Measurements from ENCODE around the gene PARP15.

The PARP15 gene

DNA sequence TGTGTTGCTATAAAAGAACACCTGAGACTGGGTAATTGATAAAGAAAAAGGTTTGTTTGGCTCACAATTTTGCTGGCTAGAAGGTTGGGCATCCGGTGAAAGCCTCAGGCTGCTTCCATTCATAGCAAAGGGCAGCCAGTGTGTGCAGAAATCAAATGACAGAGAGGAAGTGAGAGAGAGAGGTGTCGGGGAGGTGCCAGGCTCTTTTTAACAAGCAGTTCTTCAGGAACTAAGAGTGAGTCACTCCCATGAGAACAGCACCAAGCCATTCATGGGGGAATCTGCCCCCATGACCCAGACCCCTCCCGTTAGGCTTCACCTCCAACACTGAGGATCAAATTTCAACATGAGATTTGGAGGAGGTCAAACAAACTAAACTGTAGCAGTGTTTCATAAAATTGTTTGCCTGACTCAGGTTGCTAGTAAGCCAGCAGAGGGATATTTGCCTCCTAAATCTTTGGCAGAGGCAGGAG lies 4.5 kb upstream of the PARP15 start:
- DNase-seq (ENCODE audit: low read depth, low spot score) = no peak

DNA sequence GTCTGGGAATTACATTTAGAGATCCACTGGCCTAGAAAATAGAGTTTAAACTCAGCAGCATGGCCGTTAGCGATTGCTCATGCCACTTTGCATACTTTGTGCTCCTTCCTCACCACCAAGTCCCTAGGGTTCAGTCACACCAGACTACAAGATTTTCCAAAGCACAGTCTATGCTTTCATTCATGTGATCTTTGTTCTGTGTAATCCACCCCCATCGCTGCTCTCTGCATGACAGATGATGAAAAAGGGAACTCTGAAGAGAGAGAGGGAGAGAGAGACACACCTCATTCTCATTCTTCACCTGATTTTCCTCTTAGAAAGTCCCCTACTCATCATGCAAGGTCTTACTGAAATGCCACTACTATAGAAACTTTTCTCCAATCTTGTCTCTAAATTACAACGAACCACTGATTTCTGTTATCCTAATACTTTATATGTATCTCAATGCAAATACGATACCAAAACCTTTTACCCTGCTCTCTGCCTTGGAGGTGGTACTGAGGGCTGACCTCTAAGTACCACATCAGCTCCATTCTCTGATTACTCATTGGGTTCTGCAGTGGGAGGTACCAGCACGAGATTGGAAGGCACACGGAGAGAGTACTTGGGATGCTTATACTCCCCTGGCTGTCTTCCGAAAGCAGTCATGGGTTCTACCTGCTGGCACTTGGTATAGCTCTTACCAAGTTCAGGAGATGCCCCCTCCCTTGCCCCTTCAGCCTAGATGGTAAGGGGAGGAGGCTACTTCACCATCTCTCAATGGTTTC lies 1.1 kb upstream of the PARP15 start:
- peak; percentile 39 for DNase-seq (ENCODE audit: low read depth, low spot score)

DNA sequence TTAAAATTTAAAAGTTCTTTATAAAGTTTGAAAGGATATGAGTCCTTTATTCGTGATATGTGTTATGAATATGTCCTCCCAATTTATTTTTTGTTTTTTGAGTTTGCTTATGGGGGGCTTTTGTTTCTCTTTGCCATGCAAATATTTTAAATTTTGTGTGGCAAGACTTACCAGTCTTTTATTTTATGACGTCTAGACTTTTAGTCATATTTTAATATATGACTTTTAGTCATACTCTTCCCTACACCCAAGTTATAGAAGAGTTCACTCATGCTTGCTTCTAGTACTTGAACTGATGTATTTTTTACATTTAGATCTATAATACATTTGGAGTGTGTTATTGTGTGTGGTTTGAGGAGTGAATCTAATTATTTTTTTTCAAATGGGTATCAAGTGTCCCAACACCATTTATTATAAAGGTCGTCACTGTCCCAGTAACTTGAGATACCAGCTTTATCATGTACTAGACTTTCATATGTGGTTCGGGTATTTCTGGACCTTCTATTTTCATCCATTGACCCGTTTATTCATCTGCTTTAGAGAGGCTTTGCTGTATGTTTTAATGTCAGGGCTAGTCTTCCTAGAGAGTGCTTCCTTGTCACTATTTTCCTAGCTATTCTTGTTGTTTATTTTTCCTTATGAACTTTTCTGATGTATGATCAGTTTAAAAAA lies 755 bp downstream of the PARP15 start:
- no peak for DNase-seq (ENCODE audit: low read depth, low spot score)

DNA sequence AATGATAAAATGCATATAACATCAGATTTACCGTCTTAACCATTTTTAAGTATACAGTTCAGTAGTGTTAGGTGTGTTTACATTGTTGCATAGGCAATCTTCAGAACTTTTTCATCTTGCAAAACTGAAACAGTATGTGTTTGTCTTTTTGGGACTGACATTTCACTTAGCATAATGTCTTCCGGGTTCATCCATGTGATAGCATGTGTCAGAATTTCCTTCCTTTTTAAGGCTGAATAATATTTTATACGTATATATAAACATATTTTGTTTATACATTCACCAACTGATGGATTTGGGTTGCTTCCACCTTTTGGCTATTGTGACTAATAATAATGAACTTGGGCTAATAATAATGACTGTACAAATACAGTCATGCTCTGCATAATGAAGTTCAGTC lies 3.0 kb downstream of the PARP15 start:
- DNase-seq (ENCODE audit: low read depth, low spot score) = no peak

DNA sequence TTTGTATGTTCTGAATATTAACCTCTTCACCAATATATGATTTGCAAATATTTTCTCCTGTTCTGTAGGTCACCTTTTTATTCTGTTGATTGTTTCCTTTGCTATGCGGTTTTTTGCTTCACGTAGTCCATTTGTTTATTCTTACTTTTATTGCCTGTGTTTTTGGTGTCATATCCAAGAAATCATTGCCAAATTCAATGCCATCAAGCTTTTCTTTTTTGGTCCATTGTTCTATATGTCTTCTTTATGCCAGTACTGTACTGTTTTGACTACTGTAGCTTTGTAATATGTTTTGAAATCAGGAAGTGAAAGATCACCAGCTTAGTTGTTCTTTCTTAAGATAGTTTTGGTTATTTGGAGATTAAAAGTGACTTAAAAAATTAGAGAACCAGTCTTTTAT lies 4.2 kb downstream of the PARP15 start:
- DNase-seq (ENCODE audit: low read depth, low spot score) = no peak

DNA sequence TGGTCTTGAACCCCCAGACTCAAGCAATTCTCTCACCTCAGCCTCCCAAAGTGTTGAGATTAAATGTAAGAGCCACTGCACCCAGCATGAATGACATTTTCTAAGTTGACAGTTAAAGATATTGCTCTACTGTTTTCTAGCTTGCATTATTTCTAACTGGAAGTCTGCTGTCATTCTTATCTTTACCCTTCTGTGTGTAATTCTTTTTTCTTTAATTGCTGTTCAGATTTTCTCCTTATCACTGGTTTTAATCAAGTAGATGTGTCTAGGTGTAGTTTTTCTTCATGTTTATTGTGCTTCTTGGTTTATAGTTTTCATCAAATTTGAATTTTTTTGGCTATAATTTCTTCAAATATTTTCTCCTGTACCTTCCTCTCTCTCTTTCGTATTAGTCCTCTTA lies 4.9 kb downstream of the PARP15 start:
- DNase-seq (ENCODE audit: low read depth, low spot score) = no peak

DNA sequence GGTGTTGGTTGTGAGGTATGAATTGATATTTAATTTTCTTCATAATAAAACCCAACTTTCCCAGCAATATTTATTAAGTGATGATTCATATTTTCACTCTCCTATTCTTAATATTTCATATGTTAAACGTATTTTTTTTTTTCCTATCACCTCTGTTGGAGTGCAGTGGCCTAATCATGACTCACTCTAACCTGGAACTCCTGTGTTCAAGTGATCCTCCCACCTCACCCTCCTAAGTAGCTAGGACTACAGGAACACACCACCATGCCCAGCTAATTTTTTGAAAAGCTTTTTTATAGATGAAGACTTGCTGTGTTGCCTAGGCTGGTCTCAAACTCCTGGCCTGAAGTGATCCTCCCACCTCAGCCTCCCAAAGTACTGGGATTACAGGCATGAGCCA lies 8.6 kb downstream of the PARP15 start:
- no peak for DNase-seq (ENCODE audit: low read depth, low spot score)

DNA sequence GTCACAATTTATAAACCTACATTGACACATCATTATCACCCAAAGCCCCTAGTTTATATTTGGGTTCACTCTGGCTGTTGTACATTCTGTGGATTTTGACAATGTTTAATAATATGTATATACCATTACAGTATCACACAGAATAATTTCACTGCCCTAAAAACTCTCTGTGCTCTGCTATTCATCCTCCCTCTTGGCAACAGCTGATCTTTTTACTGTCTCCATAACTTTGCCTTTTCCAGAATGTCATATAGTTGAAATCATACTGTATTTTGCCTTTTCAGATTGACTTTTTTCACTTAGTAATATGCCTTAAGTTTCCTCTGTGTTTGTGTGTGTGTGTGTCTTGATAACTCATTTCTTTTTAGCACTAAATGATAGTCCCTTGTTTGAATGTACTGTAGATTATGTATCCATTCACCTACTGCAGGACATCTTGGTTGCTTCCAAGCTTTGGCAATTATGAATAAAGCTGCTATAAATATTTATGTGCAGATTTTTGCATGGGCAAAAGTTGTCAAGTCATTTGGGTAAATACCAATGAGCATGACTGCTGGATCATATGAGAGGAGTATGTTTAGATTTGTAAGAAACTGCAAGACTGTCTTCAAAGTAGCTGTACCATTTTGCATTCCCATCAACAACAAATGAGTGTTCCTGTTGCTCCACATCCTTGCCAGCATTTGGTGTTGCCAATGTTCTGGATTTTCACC lies 9.5 kb downstream of the PARP15 start:
- no peak for DNase-seq (ENCODE audit: low read depth, low spot score)

DNA sequence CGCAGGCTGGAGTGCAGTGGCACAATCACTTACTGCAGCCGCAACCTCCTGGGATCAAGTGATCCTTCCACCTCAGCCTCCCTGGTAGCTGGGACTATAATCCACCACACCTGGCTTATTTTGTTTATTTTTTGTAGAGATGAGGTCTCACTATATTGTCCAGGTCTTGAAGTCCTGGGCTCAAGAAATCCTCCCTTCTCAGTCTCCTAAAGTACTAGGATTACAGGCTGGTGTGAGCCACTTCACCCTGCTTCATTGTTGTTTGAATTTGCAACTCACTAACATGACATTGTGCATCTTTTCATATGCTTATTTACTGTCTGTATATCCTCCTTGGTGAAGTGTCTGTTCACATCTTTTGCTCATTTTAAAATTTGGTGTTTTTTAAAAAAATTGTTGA lies 10.1 kb downstream of the PARP15 start:
- DNase-seq (ENCODE audit: low read depth, low spot score) = no peak

DNA sequence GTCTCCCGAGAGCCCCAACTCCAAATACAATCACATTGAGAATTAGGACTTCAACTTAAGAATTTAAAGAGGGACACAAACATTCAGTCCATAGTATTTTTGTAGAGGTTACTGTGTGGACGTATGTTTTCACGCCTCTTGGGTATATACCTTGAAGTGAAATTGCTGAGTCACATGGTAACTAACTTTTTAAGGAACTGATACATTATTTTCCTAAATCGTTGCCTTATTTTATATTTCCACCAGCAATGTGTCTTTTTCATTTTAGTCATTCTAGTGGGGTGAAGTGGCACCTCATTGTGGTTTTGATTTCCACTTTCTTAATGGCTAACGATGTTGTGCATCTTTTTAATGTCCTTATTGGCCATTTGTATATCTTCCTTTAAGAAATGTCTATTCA lies 11.8 kb downstream of the PARP15 start:
- no peak for DNase-seq (ENCODE audit: low read depth, low spot score)

DNA sequence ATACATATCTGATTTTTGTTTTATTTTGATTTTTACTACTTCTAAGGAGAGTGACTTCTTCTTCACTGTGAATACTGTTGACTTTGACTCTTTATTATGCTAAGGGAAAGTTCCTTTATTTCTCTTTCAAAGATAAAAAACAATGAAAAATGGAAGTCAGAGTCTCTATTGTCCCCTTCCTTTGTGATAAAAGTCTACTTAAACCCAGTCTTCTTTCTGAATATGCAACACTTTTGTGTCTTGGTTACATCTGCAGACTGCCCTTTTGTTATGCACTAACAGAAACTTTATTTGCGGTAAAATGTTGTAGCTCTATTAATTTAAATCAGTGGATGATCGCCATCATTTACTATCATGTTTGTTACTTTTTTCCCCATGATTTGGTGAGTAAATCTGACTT lies 13.2 kb downstream of the PARP15 start:
- DNase-seq (ENCODE audit: low read depth, low spot score) = no peak

DNA sequence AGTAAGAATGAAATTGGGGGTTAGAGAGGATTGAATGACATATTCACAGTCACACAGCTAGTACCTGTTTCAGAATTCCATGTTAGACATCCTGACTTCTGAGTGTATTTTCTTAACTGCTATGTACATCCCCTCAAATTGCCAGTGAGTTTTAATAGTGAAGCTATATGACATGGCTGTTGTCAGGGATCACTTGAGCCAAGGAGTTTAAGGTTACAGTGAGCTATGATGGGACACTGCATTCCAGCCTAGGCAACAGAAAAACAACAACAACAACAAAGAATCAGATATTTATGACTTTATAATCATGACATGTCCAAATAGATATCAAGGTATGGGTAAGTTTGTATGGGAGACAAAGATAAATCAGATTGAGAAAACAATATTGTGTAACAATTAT lies 16.6 kb downstream of the PARP15 start:
- DNase-seq (ENCODE audit: low read depth, low spot score) = no peak

DNA sequence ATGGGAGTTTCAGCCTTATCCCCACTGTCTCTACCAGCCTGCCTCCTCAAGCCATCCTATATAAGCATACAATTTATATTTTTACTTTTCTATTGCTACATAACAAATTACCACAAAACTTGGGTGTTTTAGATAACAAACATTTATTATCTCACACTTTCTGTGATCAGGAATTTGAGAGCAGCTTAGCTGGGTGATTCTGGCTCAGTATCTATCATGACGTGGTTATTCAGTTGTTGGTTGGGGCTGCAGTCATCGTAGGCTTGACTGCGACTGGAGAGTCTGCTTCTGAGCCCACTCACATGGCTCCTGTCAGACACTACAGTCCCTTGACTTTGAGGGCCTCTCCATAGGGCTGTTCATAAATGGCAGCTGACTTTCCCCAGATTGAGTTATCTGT lies 20.7 kb downstream of the PARP15 start:
- no peak for DNase-seq (ENCODE audit: low read depth, low spot score)

DNA sequence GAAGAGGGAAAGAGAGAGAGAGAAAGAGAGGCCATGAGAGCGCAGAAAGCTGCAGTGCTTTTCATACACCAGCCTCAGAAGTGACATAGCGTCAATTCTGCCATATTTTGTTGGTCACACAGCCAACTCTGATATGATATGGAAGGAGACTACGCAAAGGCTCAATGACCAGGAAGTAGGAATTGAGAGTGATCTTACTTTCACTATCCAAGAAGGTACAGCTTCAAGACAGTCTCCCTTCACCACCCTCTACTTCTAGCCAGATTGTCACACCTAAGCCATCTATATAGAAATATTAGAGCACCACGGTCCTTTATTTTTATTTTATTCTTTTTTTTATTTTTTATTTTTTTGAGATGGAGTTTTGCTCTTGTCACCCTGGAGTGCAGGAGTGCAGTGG lies 21.1 kb downstream of the PARP15 start:
- no peak for DNase-seq (ENCODE audit: low read depth, low spot score)

DNA sequence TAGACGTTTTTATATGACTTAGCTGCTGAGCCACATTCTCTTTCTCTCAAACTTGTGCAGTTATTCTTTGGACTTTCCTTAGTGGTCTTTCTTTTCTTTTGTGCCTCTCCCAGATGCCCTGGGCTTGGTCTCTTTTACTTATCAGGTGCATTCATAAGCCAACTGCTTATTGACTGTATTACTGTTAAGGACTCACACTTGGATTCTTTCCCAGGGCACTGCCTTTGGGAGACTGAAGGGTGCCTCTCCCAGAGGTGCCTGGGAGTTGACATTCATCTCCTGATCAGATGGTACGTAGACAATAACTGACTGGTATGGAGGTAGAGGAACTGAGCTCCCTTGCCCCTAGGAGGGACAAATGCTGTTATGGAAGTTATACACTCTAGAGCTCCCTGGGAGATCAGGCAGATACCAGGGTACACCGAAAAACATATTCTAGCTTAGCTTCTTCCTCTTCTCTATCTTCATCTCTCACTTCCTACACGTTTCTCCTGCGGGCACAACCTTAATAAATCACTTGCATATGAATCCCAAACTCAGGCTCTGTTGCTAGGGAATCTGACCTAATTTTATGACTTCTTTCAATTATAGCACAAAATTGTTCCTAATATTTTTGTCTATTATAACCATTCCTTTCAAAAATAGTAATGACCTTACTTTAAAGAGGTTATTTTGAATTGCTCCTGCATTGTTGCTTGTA lies 24.7 kb downstream of the PARP15 start:
- DNase-seq (ENCODE audit: low read depth, low spot score) = no peak

DNA sequence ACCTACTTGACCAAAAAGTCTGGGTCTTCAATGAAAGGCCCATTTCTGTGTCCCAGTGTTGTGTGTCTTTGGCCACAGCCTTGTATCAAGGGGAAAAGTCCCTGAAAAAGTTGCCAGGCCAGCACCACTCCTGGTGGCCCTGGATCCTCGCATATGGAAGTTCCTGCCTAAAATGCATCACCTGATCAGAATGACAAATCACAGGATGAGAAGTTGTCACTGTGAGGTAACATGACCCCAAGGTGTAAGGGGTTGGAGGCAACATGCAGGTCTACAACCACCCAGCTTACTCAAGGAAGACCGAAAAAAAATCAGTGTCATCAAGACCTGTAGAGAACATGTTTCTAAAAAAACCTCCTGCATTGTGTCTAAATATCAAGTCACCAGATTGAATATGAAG lies 25.6 kb downstream of the PARP15 start:
- DNase-seq (ENCODE audit: low read depth, low spot score) = no peak

DNA sequence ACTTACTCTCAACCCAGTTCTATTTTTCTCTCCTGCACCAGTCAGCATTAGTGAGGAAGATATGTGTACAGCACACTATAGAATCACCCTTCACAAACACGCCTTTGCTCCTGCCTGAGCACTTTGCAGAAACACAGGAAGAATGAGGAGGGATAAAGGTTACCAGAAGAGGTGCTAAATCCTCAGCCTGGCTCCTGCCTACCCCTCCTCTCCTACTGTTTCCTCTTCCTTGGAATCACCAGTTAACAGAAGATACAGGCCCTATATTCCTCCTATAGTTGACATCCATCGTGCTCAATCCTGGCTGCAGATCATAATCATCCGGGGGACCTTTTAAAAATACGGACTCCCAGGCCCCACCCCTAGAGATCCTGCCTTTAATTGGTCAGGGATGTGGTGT lies 28.9 kb downstream of the PARP15 start:
- no peak for DNase-seq (ENCODE audit: low read depth, low spot score)

DNA sequence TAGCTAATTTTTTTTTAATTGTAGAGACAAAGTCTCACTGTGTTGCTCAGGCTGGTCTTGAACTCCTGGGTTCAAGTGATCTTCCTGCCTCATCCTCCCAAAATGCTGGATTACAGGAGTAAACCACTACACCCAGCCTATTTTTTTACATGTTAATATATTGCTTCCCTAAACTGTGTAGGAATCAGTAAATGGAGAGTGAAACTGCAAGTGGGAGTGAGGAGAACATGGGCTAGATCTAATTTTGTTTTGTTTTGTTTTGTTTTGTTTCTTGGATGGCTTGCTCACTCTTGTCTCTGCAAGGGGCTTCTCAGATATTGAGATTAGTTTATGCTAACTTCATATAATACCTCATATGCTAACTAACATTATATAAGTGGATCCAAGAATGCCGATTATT lies 31.5 kb downstream of the PARP15 start:
- no peak for DNase-seq (ENCODE audit: low read depth, low spot score)

DNA sequence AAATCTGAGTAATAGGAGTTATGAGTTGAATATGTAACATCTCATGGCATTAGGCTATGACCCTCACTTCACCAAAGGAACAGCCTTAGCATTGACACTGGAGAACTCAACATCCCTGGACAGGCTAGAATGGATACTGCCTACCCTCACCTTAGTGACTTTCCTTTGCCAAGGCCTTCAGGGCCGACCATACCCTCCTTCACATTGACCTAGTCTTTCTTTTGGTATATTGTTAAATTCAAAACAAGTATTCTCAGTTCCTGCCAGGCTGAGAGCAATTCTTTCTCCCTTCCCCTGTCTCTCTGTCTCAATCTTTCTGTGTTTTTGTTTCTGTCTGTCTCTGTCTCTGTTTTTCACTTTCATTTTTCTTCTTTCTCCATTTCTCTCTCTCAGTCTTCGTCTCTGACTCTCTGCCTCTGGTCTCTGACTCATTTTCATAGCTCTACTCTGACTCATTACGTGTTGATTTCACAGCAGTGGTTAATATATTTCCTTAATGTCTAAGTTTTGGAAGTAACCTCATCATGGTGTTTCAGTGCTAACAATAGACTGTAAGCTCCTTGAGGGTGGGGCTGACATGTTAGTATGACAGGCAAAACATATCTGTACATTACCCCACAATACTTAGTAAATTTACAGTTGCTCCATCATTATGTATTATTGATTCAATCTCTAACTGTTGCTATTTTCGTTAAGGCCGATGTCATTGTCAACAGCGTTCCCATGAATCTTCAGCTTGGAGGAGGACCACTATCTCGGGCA lies 32.5 kb downstream of the PARP15 start:
- DNase-seq (ENCODE audit: low read depth, low spot score) = no peak

DNA sequence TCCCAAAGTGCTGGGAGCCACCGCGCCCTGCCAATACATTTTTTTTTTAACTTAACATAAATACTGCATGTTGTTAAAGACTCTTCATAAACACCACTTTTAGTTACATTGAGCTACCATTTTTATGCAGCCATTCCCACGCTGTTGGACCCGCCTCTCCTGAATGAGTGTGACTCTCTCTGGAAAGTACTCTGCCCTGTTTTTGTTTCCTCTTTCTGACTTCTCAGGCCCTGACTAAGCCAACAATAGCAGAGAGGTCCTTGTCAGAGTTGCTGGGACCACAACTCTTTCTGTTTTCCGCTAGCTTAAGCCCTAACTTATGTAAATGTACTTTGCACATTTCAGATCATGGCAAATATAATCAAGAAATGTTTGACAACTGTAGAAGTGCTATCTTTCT lies 35.2 kb downstream of the PARP15 start:
- no peak for DNase-seq (ENCODE audit: low read depth, low spot score)

DNA sequence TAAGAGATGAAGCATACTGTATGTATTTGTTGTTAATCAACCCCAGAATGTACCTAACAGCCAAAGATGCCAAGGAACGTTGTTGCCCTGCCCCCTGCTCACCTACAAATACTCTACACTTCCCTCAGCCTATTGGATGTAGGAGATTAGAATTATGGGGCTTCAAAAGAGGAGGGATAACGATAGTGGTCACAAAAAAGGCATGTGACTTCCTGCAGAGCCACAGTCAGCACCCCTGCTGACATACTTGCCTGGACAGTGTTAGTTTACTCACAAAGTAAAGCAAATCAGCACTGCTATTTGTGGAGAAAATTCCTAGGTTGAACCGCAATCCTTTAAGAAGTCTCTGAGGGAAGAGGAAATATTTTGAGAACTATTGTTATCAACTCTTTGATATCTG lies 37.9 kb downstream of the PARP15 start:
- no peak for DNase-seq (ENCODE audit: low read depth, low spot score)

All from activated naive CD8-positive, alpha-beta T cell treated with anti-CD3 and anti-CD28 coated beads, Interleukin-2, amount 50 U/mL, for 16 hours (primary cell).